Fibroblast of mammary gland (primary cell): ENCODE results near the gene CEP20.
"Not testable (repeated sequence)": the region's sequence is repeated elsewhere in the genome, so short reads cannot be mapped to it uniquely, and the experiment has no call there.

ENCODE experiments used
- DNase-seq: peaks from one replicate; pipeline ENCODE4 v3.0.0-alpha.2; 2010; ENCODE audit warnings: low read depth
- H3K4me3 ChIP-seq: 2 replicates; pipeline ENCODE4 v1.5.1; 2011; ENCODE audit warnings: low read depth, mild to moderate bottlenecking, low read length, moderate library complexity; ENCODE audit not compliant: control insufficient read depth
- TF ChIP-seq, protein P1 (sequence below): conservative IDR thresholded peaks from 2 replicates; pipeline ENCODE4 v1.5.1; 2011; ENCODE audit warnings: low read depth, low read length, inconsistent platforms; ENCODE audit not compliant: control insufficient read depth, insufficient read depth

The CEP20 gene, protein sequence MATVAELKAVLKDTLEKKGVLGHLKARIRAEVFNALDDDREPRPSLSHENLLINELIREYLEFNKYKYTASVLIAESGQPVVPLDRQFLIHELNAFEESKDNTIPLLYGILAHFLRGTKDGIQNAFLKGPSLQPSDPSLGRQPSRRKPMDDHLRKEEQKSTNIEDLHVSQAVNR

DNA sequence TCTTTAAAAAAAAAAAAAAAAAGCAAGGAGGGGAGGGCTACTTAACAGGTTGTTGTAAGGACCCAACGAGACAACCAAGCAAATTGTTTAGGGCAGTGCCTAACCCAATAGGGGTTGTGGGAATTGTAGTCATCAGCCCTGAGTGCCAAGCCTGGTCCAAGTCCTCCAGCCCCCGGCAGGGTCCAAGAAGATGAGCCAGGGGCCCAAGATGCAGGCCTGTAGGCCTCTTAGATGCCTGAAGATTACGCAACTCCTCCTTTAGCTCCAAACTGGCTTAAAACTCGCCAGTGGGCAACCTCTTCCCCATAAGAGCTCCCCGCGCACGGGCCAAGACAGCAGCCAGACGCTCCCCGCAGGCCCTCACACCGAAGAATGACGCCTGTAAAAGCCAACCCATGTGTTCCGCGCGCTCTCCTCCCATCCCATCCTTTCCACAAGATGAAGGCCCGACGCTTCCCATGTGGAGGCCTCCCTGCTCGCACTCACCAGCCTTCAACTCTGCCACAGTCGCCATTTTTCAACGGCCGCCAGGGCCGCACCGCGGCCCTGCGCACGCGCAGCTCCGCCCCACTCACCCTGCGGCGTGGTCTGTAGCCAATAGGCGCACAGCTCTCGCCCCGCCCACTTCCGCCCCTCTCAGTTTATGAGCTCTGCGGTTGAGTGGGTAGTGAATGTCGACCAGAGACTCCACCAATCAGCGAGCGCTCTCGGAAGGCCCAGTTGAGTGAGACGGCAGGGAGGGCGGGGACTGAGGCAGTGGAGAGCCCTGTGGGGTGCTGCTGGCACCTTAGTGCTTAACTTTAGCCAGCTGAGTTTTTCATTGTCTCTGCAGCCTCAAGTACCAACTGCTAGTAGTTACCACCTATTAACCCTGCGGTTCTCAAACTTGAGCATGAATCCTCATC, at the start of gene CEP20:
Gene CEP20 (minus strand): TSS at position 532 of the 905 bp plus-strand sequence. CDS start 18 bp downstream, at position 514.
- peak; percentile 98 for DNase-seq
- H3K4me3 ChIP-seq: peak within 1 kb of the TSS; percentile 98
- TF ChIP-seq, protein P1, sequence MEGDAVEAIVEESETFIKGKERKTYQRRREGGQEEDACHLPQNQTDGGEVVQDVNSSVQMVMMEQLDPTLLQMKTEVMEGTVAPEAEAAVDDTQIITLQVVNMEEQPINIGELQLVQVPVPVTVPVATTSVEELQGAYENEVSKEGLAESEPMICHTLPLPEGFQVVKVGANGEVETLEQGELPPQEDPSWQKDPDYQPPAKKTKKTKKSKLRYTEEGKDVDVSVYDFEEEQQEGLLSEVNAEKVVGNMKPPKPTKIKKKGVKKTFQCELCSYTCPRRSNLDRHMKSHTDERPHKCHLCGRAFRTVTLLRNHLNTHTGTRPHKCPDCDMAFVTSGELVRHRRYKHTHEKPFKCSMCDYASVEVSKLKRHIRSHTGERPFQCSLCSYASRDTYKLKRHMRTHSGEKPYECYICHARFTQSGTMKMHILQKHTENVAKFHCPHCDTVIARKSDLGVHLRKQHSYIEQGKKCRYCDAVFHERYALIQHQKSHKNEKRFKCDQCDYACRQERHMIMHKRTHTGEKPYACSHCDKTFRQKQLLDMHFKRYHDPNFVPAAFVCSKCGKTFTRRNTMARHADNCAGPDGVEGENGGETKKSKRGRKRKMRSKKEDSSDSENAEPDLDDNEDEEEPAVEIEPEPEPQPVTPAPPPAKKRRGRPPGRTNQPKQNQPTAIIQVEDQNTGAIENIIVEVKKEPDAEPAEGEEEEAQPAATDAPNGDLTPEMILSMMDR: no peak

DNA sequence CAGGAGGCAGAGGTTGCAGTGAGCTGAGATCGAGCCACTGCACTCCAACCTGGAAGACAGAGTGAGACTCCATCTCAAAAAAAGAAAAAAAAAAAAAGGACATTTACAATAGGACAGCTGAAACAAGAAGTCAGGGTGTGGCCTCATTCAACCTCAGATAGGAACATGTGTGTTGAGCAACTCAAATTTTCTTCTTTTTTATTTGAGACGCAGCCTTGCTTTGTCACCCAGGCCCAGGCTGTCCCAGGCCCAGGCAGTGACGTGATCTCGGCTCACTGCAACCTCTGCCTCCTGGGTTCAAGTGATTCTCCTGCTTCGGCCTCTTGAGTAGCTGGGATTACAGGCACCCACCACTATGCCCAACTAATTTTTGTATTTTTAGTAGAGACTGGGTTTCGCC, 48.4 kb upstream of the CEP20 start:
- not testable (repeated sequence) for DNase-seq, H3K4me3 ChIP-seq

DNA sequence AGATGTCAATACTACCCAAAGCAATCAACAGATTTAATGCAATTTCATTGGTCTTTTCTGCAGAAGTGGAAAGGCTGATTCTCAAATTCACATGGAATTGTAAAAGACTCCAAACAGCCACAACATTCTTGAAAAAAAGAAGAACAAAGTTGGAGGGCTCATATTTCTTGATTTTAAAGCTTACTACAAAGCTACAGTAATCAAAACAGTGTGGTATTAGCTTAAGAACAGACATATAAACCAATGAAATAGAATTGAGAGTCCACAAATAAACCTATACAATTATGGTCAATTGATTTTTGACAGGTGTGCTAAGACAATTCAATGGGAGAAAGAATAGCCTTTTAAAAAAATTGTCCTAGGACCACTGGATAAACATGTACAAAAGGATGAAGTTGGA, 46.6 kb upstream of the CEP20 start:
- TF ChIP-seq, protein P1: no peak
- no peak for DNase-seq
- H3K4me3 ChIP-seq: no peak overlapping the region

DNA sequence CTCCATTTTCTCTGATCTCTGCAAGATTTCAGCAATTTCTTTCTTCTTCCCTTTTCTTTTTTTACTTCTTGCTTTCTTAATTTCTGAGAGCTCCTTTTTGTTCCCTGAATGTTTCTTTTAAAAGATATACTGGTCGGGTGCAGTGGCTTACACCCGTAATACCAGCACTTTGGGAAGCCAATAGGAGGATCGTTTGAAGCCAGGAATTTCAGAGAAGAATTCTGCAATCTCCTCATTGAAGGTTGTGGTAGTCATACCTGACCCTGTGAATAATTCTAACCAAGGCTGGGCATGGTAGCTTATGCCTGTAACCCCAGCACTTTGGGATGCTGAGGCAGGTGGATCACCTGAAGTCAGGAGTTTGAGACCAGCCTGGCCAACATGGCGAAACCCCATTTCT, 45.4 kb upstream of the CEP20 start:
- H3K4me3 ChIP-seq: no peak overlapping the region
- DNase-seq: no peak
- TF ChIP-seq, protein P1: no peak

DNA sequence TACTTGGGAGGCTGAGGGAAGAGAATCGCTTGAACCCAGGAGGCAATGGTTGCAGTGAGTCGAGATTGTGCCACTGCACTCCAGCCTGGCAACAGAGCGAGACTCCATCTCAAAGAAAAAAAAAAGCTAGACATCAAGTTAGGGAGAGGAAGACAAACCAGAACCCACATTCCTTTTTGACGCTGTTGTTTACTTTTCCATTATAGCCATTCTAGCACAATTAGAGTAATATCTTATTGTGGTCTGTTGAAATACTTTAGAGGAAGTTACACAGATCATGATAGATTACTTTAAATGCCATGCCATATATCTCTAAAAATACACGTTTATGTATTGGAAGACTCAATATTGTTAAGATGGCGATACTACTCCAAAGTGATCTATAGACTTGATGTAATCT, 44.5 kb upstream of the CEP20 start:
- DNase-seq: no peak
- no peak overlapping the region for H3K4me3 ChIP-seq
- TF ChIP-seq, protein P1: no peak

DNA sequence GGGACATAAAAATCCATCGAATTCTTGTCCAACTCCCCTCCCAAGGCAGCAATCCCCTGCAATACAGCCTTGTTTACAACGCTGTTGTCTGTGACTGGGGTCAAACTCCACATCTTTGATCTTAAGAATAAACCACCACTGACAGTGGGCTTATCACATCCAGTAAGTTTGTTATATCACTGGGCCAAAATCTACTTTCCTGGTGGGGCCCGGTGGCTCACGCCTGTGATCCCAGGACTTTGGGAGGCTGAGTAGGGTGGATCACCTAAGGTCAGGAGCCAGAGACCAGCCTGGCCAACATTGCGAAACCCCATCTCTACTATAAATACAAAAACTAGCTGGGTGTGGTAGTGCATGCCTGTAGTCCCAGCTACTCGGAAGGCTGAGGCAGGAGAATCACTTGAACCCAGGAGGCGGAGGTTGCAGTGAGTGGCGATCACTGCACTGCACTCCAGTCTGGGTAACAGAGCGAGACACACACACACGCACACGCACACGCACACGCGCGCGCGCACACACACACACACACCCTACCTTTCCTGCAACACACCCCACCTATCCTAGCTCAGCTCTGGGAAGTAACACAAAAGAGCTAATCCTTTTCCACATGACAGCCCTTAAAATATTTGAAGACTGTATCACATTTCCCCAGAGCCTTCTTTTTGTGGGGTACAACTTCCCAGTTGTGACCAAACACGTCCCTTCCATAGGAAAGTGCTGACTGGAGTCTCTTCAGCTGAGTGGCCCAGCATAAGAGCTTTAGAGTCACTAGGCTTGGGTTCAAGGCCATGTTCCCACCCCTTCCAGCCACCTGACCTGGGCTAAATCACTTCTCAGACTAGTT, 40.1 kb upstream of the CEP20 start:
- TF ChIP-seq, protein P1: no peak
- H3K4me3 ChIP-seq: no peak overlapping the region
- no peak for DNase-seq
